ENCODE data around the gene NMU.
"Not testable (repeated sequence)": the region's sequence is repeated elsewhere in the genome, so short reads cannot be mapped to it uniquely, and the experiment has no call there.

NMU gene

DNA sequence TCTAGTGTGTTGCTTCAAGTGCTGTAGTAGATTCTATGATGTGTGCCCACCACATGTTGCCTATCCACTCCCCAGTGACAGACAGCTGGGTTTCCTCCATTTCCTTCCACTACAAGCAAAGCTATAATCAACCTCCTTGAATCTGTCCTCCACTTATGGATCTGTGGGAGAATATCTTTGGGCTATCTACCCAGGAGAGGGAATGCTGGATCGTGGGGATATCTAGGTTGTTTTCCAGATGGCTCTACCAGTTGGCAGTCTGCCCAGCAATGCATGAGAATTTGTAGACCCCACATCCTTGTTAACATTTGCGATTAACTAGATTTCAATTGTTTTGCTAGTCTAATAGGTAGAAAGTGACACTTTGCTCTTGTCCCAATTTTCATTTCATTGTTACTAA lies 10.3 kb downstream of the NMU start:
- Histone ChIP-seq H3K9ac (ENCODE audit: insufficient read length, low read depth) (no peak overlapping the region), H3K9me3 (ENCODE audit: insufficient read depth, low read length) (no peaks in the 10 kb centered on the region), H3K4me3 (ENCODE audit: insufficient read length, low read depth) (no peak overlapping the region), H3K4me1 (ENCODE audit: insufficient read depth, insufficient read length) (no peaks in the 10 kb centered on the region), H3K36me3 (ENCODE audit: insufficient read depth, insufficient read length, low read length) (no peaks in the 10 kb centered on the region), H3K27me3 (ENCODE audit: insufficient read depth, insufficient read length) (no peaks in the 10 kb centered on the region)
- DNase-seq (ENCODE audit: low read depth, low spot score), result no peak
- TF ChIP-seq YY1 (IDR thresholded peaks at IDR 0.05; ENCODE audit: insufficient read depth, insufficient read length), result no peak
- no peak for TF ChIP-seq ZNF274 (IDR thresholded peaks at IDR 0.05; ENCODE audit: low read depth, low read length)
- no peak for TF ChIP-seq SUZ12 (IDR thresholded peaks at IDR 0.05; ENCODE audit: extremely low read depth, insufficient read depth, insufficient read length)

- H3K27me3 ChIP-seq (ENCODE audit: insufficient read depth, insufficient read length); H3K4me3 ChIP-seq (ENCODE audit: insufficient read length, low read depth); H3K9me3 ChIP-seq (ENCODE audit: insufficient read depth, low read length); H3K4me1 ChIP-seq (ENCODE audit: insufficient read depth, insufficient read length); DNase-seq (ENCODE audit: low read depth, low spot score); H3K9ac ChIP-seq (ENCODE audit: insufficient read length, low read depth); H3K36me3 ChIP-seq (ENCODE audit: insufficient read depth, insufficient read length, low read length): not testable (repeated sequence)
These were observed 12.0 kb downstream of the NMU start for GRCh38 chr4:55624063-55624462.

DNA sequence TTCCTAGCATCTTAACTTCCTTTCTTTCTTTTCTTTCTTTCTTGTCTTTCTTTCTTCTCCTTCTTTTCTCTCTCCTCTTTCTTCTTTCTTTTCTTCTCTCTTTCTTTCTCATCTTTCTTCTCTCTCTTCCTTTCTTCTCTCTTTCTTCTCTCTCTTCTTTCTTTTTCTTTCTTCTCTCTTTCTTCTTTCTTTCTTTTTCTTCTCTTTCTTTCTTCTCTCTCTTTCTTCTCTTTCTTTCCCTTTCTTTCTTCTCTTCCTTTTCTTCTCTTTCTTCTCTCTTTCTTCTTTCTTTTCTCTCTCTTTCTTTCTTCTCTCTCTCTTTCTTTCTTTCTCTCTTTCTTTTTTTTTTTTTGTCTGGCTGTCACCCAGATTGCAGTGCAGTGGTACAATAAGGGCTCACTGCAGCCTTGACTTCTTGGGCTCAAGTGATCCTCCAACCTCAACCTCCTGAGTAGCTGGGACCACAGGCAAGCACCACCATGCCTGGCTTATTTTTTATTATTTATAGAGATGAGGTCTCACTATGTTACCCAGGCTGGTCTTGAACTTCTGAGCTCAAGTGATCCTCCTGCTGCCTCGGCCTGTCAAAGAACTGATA lies 17.5 kb downstream of the NMU start:
- Histone ChIP-seq H3K9me3 (ENCODE audit: insufficient read depth, low read length) (peaks cover 4% of the 10 kb centered on the region; the same call in 1 of the 2 replicates), H3K4me1 (ENCODE audit: insufficient read depth, insufficient read length) (no peaks in the 10 kb centered on the region), H3K27me3 (ENCODE audit: insufficient read depth, insufficient read length) (no peaks in the 10 kb centered on the region), H3K9ac (ENCODE audit: insufficient read length, low read depth) (no peak overlapping the region), H3K4me3 (ENCODE audit: insufficient read length, low read depth) (no peak overlapping the region), H3K36me3 (ENCODE audit: insufficient read depth, insufficient read length, low read length) (no peaks in the 10 kb centered on the region)
- TF ChIP-seq YY1 (IDR thresholded peaks at IDR 0.05; ENCODE audit: insufficient read depth, insufficient read length), result no peak
- TF ChIP-seq SUZ12 (IDR thresholded peaks at IDR 0.05; ENCODE audit: extremely low read depth, insufficient read depth, insufficient read length), result no peak
- TF ChIP-seq ZNF274 (IDR thresholded peaks at IDR 0.05; ENCODE audit: low read depth, low read length), result no peak
- no peak for DNase-seq (ENCODE audit: low read depth, low spot score)

DNA sequence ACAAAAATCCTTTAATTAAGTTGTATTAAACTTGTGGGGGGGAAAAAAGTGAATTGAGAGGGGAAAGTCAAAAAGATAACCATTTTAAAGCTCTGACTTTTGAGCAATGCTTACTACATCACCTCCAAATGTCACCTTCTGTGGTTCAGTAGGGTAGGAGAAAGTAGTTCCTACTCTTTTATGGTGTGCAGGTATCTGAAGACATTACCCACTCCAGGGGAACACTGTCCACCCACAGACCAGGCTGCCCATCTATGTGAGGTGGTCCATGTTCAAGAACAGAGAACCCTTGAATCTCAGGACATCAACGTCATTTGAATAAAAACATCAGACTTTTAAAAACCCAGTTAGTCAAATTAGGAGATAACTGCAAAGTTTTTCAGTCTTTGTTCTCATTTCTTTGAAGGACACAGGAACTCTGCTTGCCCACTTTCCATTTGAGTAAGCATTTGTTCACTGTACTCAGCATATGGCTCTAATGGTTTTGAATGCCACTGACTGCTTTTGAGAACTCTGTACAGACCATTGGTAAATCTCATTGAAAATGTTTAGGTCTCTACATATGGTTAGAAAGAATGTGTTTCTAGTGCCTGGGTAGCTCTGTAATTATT lies 18.4 kb downstream of the NMU start:
- TF ChIP-seq SUZ12 (IDR thresholded peaks at IDR 0.05; ENCODE audit: extremely low read depth, insufficient read depth, insufficient read length) (no peak), ZNF274 (IDR thresholded peaks at IDR 0.05; ENCODE audit: low read depth, low read length) (no peak), YY1 (IDR thresholded peaks at IDR 0.05; ENCODE audit: insufficient read depth, insufficient read length) (no peak)
- Histone ChIP-seq H3K36me3 (ENCODE audit: insufficient read depth, insufficient read length, low read length) (no peaks in the 10 kb centered on the region), H3K27me3 (ENCODE audit: insufficient read depth, insufficient read length) (no peaks in the 10 kb centered on the region), H3K9me3 (ENCODE audit: insufficient read depth, low read length) (peaks cover 4% of the 10 kb centered on the region; the same call in 1 of the 2 replicates), H3K4me1 (ENCODE audit: insufficient read depth, insufficient read length) (no peaks in the 10 kb centered on the region), H3K4me3 (ENCODE audit: insufficient read length, low read depth) (no peak overlapping the region), H3K9ac (ENCODE audit: insufficient read length, low read depth) (no peak overlapping the region)
- no peak for DNase-seq (ENCODE audit: low read depth, low spot score)

DNA sequence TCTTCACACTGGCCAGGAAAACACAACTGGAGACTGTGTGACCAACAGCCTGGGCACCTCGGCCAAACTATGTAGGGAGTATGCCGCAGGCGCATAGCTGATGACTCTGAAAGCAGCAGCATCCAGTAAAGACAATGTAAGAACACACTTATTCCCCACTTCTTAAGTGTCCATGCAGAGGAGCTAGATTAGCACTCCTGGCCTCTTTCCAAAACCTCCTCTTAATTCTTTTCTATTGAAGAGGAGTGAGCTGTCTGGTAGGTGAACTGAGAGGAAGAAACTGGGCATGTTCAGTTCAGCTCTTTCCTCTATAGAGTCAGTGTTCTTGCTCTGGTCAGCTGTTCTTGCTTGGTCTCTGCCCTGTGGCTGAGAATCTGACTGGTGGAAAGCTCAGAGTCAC lies 21.1 kb downstream of the NMU start:
- Histone ChIP-seq H3K4me1 (ENCODE audit: insufficient read depth, insufficient read length) (no peaks in the 10 kb centered on the region), H3K27me3 (ENCODE audit: insufficient read depth, insufficient read length) (no peaks in the 10 kb centered on the region), H3K36me3 (ENCODE audit: insufficient read depth, insufficient read length, low read length) (no peaks in the 10 kb centered on the region), H3K9me3 (ENCODE audit: insufficient read depth, low read length) (peaks cover 4% of the 10 kb centered on the region; the same call in 1 of the 2 replicates), H3K9ac (ENCODE audit: insufficient read length, low read depth) (no peak overlapping the region), H3K4me3 (ENCODE audit: insufficient read length, low read depth) (no peak overlapping the region)
- no peak for TF ChIP-seq SUZ12 (IDR thresholded peaks at IDR 0.05; ENCODE audit: extremely low read depth, insufficient read depth, insufficient read length)
- no peak for TF ChIP-seq YY1 (IDR thresholded peaks at IDR 0.05; ENCODE audit: insufficient read depth, insufficient read length)
- no peak for TF ChIP-seq ZNF274 (IDR thresholded peaks at IDR 0.05; ENCODE audit: low read depth, low read length)
- no peak for DNase-seq (ENCODE audit: low read depth, low spot score)

- H3K4me1 ChIP-seq (ENCODE audit: insufficient read depth, insufficient read length), result no peaks in the 10 kb centered on the region
- H3K9me3 ChIP-seq (ENCODE audit: insufficient read depth, low read length), result peaks cover 4% of the 10 kb centered on the region; the same call in 1 of the 2 replicates
- H3K27me3 ChIP-seq (ENCODE audit: insufficient read depth, insufficient read length), result no peaks in the 10 kb centered on the region
- TF ChIP-seq SUZ12 (IDR thresholded peaks at IDR 0.05; ENCODE audit: extremely low read depth, insufficient read depth, insufficient read length) (no peak), ZNF274 (IDR thresholded peaks at IDR 0.05; ENCODE audit: low read depth, low read length) (no peak), YY1 (IDR thresholded peaks at IDR 0.05; ENCODE audit: insufficient read depth, insufficient read length) (no peak)
- no peaks in the 10 kb centered on the region for H3K36me3 ChIP-seq (ENCODE audit: insufficient read depth, insufficient read length, low read length)
- DNase-seq (ENCODE audit: low read depth, low spot score), result no peak
- H3K4me3 ChIP-seq (ENCODE audit: insufficient read length, low read depth), result no peak overlapping the region
- no peak overlapping the region for H3K9ac ChIP-seq (ENCODE audit: insufficient read length, low read depth)
These were observed 22.5 kb downstream of the NMU start for GRCh38 chr4:55613621-55614020.

- H3K9ac ChIP-seq (ENCODE audit: insufficient read length, low read depth), result no peak overlapping the region
- no peaks in the 10 kb centered on the region for H3K36me3 ChIP-seq (ENCODE audit: insufficient read depth, insufficient read length, low read length)
- H3K9me3 ChIP-seq (ENCODE audit: insufficient read depth, low read length), result no peaks in the 10 kb centered on the region
- TF ChIP-seq SUZ12 (IDR thresholded peaks at IDR 0.05; ENCODE audit: extremely low read depth, insufficient read depth, insufficient read length) (no peak), ZNF274 (IDR thresholded peaks at IDR 0.05; ENCODE audit: low read depth, low read length) (no peak), YY1 (IDR thresholded peaks at IDR 0.05; ENCODE audit: insufficient read depth, insufficient read length) (no peak)
- no peak overlapping the region for H3K4me3 ChIP-seq (ENCODE audit: insufficient read length, low read depth)
- DNase-seq (ENCODE audit: low read depth, low spot score), result no peak
- H3K27me3 ChIP-seq (ENCODE audit: insufficient read depth, insufficient read length), result no peaks in the 10 kb centered on the region
- no peaks in the 10 kb centered on the region for H3K4me1 ChIP-seq (ENCODE audit: insufficient read depth, insufficient read length)
These were observed 23.8 kb downstream of the NMU start for GRCh38 chr4:55612341-55612740.
